Panc1 (cell line): Measurements from ENCODE around the gene CEL. TPM values are rescaled to one million over a fixed set of nuclear protein-coding genes. Genes with fewer than 3 reads are reported as not detected.

Experiments
- ATAC-seq: fragments of 200-7000 bp; cut with Tn5 transposase; 2 replicates; pipeline ENCODE4 v1.9.1; 2020; ENCODE audit warnings: mild to moderate bottlenecking, moderate library complexity
- BruUV-seq: library from RNA; stranded (reverse); fragments of 400-500 nt; replicated peaks from 2 replicates; lab custom pipeline; 2021; lab: Mats Ljungman, UMichigan
- CTCF ChIA-PET: fragments of 300-600 bp; sonication (Branson Sonifier 250); formaldehyde crosslinking; loops from one replicate; lab custom pipeline; 2022; ENCODE audit warnings: antibody characterized with exemption; lab: Charles Lee
- POLR2A ChIA-PET: fragments of 300-600 bp; sonication (Branson Sonifier 250); formaldehyde crosslinking; loops from one replicate; lab custom pipeline; 2022; ENCODE audit warnings: antibody characterized with exemption; lab: Charles Lee
- DNase-seq: peaks from one replicate; pipeline ENCODE4 v3.0.0-alpha.2; 2010; ENCODE audit warnings: low read depth, low spot score
- H3K27ac ChIP-seq: 2 replicates; pipeline ENCODE4 v1.5.1; 2011; ENCODE audit warnings: mild to moderate bottlenecking, low read length, inconsistent platforms
- H3K27me3 ChIP-seq: fragments of 200-500 bp; sonication (Bioruptor generic); 2 replicates; pipeline ENCODE4 v1.6.0; 2014; ENCODE audit warnings: low read length, inconsistent platforms; ENCODE audit not compliant: control insufficient read depth, insufficient read depth
- H3K36me3 ChIP-seq: fragments of 200-500 bp; sonication (Bioruptor generic); 2 replicates; pipeline ENCODE4 v1.5.1; 2014; ENCODE audit warnings: inconsistent platforms, mild to moderate bottlenecking, low read length, moderate library complexity; ENCODE audit not compliant: control insufficient read depth, insufficient read depth
- H3K4me1 ChIP-seq: 2 replicates; pipeline ENCODE4 v1.5.1; 2011; ENCODE audit warnings: inconsistent platforms, mild to moderate bottlenecking, low read length, moderate library complexity; ENCODE audit not compliant: control insufficient read depth, insufficient read depth
- H3K4me3 ChIP-seq, 2 experiments: 2 replicates each; pipeline ENCODE4 v1.5.1; 2011 to 2012; ENCODE audit warnings: low read depth in 2 of 2, low read length in 2 of 2, mild to moderate bottlenecking in 2 of 2, inconsistent platforms in 1 of 2, moderate library complexity in 1 of 2
- H3K9me3 ChIP-seq: fragments of 200-500 bp; sonication (Bioruptor generic); 2 replicates; pipeline ENCODE4 v1.5.1; 2014; ENCODE audit warnings: low read depth, mild to moderate bottlenecking, inconsistent platforms, low read length, moderate library complexity; ENCODE audit not compliant: control insufficient read depth, insufficient read depth
- CTCF ChIP-seq: fragments of 450-650 bp; IDR thresholded peaks from 2 replicates; pipeline ENCODE4 v1.5.1; 2017; ENCODE audit warnings: mild to moderate bottlenecking
- POLR2AphosphoS5 ChIP-seq: IDR thresholded peaks from 2 replicates; pipeline ENCODE4 v1.6.1; 2012; ENCODE audit warnings: mild to moderate bottlenecking, low read depth, low read length, moderate library complexity
- SIN3A ChIP-seq: IDR thresholded peaks from 2 replicates; pipeline ENCODE4 v1.6.1; 2012; ENCODE audit warnings: low read depth, mild to moderate bottlenecking, low read length, moderate library complexity, borderline replicate concordance; ENCODE audit not compliant: insufficient read depth
- TCF7L2 ChIP-seq: IDR thresholded peaks from 2 replicates; pipeline ENCODE4 v1.6.1; 2011; ENCODE audit warnings: mild to moderate bottlenecking, low read depth, low read length, inconsistent platforms
- in situ Hi-C: cut with HindIII; loops from 2 replicates; pipeline ENCODE4 v1.10.0; 2016; ENCODE audit warnings: low sequenced_read_pairs, low pct_unique_long_range_greater_than_20kb
- intact Hi-C: fragments of 100-400 bp; cut with micrococcal nuclease; formaldehyde crosslinking; loops from one replicate; pipeline ENCODE4 v1.10.0; 2022; ENCODE audit not compliant: unreplicated experiment
- total RNA-seq: library from RNA; stranded (reverse); gene quantifications from one replicate; pipeline ENCODE4 v1.2.1, GENCODE V29; 2021; ENCODE audit not compliant: unreplicated experiment
- TF ChIP-seq, protein P1 (sequence below), 2 experiments: IDR thresholded peaks; 2 replicates each; pipeline ENCODE4 v1.6.1; 2011 to 2012; ENCODE audit warnings: low read depth in 2 of 2, control low read depth in 1 of 2, low read length in 1 of 2, mild to moderate bottlenecking in 1 of 2, moderate library complexity in 1 of 2; ENCODE audit not compliant: insufficient read depth in 1 of 2

CEL gene
- total RNA-seq, 1 experiment from 2014 or later, result 4.3 TPM

- ATAC-seq, result no peak
- ChIA-PET CTCF (no interaction called here), POLR2A (no interaction called here)
- BruUV-seq, result TSS peak; percentile 72
- Histone ChIP-seq H3K4me1 (no peaks in the 10 kb centered on the region), H3K9me3 (no peaks in the 10 kb centered on the region), H3K27ac (no peak overlapping the region), H3K36me3 (no peaks in the 10 kb centered on the region; the same call in 1 of the 2 replicates), H3K27me3 (no peaks in the 10 kb centered on the region), H3K4me3 (no peak overlapping the region)
- intact Hi-C loops, result no loop called here
- no peak for TF ChIP-seq SIN3A
- TF ChIP-seq POLR2AphosphoS5, result no peak
- no peak for TF ChIP-seq CTCF
- TF ChIP-seq, protein P1, sequence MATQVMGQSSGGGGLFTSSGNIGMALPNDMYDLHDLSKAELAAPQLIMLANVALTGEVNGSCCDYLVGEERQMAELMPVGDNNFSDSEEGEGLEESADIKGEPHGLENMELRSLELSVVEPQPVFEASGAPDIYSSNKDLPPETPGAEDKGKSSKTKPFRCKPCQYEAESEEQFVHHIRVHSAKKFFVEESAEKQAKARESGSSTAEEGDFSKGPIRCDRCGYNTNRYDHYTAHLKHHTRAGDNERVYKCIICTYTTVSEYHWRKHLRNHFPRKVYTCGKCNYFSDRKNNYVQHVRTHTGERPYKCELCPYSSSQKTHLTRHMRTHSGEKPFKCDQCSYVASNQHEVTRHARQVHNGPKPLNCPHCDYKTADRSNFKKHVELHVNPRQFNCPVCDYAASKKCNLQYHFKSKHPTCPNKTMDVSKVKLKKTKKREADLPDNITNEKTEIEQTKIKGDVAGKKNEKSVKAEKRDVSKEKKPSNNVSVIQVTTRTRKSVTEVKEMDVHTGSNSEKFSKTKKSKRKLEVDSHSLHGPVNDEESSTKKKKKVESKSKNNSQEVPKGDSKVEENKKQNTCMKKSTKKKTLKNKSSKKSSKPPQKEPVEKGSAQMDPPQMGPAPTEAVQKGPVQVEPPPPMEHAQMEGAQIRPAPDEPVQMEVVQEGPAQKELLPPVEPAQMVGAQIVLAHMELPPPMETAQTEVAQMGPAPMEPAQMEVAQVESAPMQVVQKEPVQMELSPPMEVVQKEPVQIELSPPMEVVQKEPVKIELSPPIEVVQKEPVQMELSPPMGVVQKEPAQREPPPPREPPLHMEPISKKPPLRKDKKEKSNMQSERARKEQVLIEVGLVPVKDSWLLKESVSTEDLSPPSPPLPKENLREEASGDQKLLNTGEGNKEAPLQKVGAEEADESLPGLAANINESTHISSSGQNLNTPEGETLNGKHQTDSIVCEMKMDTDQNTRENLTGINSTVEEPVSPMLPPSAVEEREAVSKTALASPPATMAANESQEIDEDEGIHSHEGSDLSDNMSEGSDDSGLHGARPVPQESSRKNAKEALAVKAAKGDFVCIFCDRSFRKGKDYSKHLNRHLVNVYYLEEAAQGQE (IDR thresholded peaks at IDR 0.05; ENCODE audit: insufficient read depth in 1 of 2, low read depth in 2 of 2, low read length in 1 of 2), result no peak
- TF ChIP-seq TCF7L2, result no peak
- in situ Hi-C loops, result no loop called here
- no peak for DNase-seq
Observed at GRCh38 chr9:133058071-133058470, 3.7 kb upstream of the CEL start.

- Histone ChIP-seq H3K4me3 (no peak overlapping the region), H3K4me1 (no peaks in the 10 kb centered on the region), H3K36me3 (no peaks in the 10 kb centered on the region; the same call in 1 of the 2 replicates), H3K27ac (no peak overlapping the region), H3K9me3 (no peaks in the 10 kb centered on the region), H3K27me3 (no peaks in the 10 kb centered on the region)
- no peak for ATAC-seq
- ChIA-PET POLR2A (no interaction called here), CTCF (no interaction called here)
- intact Hi-C loops (no loop called here), in situ Hi-C loops (no loop called here)
- no peak for DNase-seq
- no TSS peak for BruUV-seq
- TF ChIP-seq CTCF (no peak), TCF7L2 (no peak), SIN3A (no peak), POLR2AphosphoS5 (no peak)
- TF ChIP-seq, protein P1 (IDR thresholded peaks at IDR 0.05; ENCODE audit: insufficient read depth in 1 of 2, low read depth in 2 of 2, low read length in 1 of 2), result no peak
Observed at GRCh38 chr9:133058550-133059320, 3.0 kb upstream of the CEL start.
